Esophagus muscularis mucosa (tissue), 4 donors: Measurements from ENCODE around the gene SMKR1.

Source experiments
- CTCF ChIP-seq, 3 experiments: fragments of 200-600 bp in 2 of 3; fragments of 450-650 bp in 1 of 3; sonication (generic) in 2 of 3; IDR thresholded peaks; one replicate each; pipeline ENCODE4 v1.5.1; 2017 to 2019; ENCODE audit warnings: antibody characterized with exemption in 3 of 3, mild to moderate bottlenecking in 2 of 3, moderate library complexity in 1 of 3
- EP300 ChIP-seq: sonication (generic); formaldehyde crosslinking; IDR thresholded peaks from one replicate; pipeline ENCODE4 v1.6.1; 2017; ENCODE audit warnings: antibody characterized with exemption
- POLR2A ChIP-seq: fragments of 450-650 bp; IDR thresholded peaks from one replicate; pipeline ENCODE4 v1.6.1; 2017; ENCODE audit warnings: antibody characterized with exemption, moderate library complexity, mild to moderate bottlenecking, low read depth

- no peak for TF ChIP-seq CTCF (IDR thresholded peaks at IDR 0.05)
- TF ChIP-seq POLR2A, result no peak
- TF ChIP-seq EP300, result no peak
Observed at GRCh38 chr7:129464194-129464593, 38.1 kb upstream of the SMKR1 start.
